Measurements from ENCODE around the gene IGF2BP3. TPM values are rescaled to one million over a fixed set of nuclear protein-coding genes. Genes with fewer than 3 reads are reported as not detected.

Gene IGF2BP3
- total RNA-seq, 1 donor from 2014 or later, result 0.38 TPM

- H3K27me3 ChIP-seq (ENCODE audit: low read depth), result peaks cover 15% of the 10 kb centered on the region
- DNase-seq, result no peak
- H3K4me3 ChIP-seq, result no peak overlapping the region
- no peaks in the 10 kb centered on the region for H3K36me3 ChIP-seq
- TF ChIP-seq, protein P1, sequence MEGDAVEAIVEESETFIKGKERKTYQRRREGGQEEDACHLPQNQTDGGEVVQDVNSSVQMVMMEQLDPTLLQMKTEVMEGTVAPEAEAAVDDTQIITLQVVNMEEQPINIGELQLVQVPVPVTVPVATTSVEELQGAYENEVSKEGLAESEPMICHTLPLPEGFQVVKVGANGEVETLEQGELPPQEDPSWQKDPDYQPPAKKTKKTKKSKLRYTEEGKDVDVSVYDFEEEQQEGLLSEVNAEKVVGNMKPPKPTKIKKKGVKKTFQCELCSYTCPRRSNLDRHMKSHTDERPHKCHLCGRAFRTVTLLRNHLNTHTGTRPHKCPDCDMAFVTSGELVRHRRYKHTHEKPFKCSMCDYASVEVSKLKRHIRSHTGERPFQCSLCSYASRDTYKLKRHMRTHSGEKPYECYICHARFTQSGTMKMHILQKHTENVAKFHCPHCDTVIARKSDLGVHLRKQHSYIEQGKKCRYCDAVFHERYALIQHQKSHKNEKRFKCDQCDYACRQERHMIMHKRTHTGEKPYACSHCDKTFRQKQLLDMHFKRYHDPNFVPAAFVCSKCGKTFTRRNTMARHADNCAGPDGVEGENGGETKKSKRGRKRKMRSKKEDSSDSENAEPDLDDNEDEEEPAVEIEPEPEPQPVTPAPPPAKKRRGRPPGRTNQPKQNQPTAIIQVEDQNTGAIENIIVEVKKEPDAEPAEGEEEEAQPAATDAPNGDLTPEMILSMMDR (IDR thresholded peaks at IDR 0.05; ENCODE audit: borderline replicate concordance), result no peak
- intact Hi-C loops (cut with micrococcal nuclease), result no loop called here
- no peak overlapping the region for H3K27ac ChIP-seq (replicated peaks)
- H3K9me3 ChIP-seq (replicated peaks), result no peaks in the 10 kb centered on the region
- H3K4me1 ChIP-seq, result peaks cover 4% of the 10 kb centered on the region
These were observed 17.4 kb upstream of the IGF2BP3 start for GRCh38 chr7:23487670-23488069.

DNA sequence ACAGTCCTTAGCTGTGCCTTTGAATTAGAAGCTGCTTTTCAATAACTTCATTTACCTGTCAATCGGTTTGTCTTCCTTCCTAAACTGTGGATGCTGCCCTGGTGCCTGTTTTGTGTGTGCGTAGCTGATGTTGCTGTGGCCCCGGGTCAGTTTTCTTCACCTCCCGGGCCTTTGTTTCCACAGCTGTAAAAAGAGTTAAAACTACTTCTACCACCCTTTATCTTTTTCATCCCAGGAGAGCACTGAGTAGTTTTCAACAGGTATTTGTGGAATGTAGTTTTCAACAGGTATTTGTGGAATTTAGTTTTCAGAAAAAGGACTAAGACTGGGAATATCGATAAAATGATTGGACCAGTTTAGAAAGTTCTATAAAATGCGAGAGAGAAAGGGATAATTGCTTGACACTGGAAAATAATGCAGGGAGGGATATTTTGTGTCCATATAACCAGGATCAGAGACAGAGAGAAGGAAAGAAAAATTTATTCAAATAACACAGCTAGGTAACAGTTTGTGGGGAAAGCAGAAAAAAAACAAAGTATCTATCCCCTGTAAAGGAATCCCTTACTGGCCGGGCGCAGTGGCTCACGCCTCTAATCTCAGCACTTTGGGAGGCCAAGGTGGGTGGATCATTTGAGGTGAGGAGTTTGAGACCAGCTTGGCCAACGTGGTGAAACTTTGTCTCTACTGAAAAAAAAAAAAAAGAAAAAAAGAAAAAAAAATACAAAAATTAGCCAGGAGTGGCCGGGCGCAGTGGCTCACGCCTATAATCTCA is 15.9 kb upstream of the IGF2BP3 start:
- DNase-seq, result no peak
- intact Hi-C loops (cut with micrococcal nuclease), result no loop called here
- TF ChIP-seq, protein P1 (IDR thresholded peaks at IDR 0.05; ENCODE audit: borderline replicate concordance), result no peak

GRCh38 chr7:23482686-23483085 is 12.4 kb upstream of the IGF2BP3 start:
- DNase-seq, result no peak
- H3K4me3 ChIP-seq, result no peak overlapping the region

More for the DNA sequence above, 15.9 kb upstream of the IGF2BP3 start:
- Histone ChIP-seq H3K27ac (replicated peaks) (no peak overlapping the region), H3K4me3 (no peak overlapping the region), H3K9me3 (replicated peaks) (no peaks in the 10 kb centered on the region), H3K4me1 (peaks cover 4% of the 10 kb centered on the region), H3K36me3 (no peaks in the 10 kb centered on the region), H3K27me3 (ENCODE audit: low read depth) (peaks cover 30% of the 10 kb centered on the region)

DNA sequence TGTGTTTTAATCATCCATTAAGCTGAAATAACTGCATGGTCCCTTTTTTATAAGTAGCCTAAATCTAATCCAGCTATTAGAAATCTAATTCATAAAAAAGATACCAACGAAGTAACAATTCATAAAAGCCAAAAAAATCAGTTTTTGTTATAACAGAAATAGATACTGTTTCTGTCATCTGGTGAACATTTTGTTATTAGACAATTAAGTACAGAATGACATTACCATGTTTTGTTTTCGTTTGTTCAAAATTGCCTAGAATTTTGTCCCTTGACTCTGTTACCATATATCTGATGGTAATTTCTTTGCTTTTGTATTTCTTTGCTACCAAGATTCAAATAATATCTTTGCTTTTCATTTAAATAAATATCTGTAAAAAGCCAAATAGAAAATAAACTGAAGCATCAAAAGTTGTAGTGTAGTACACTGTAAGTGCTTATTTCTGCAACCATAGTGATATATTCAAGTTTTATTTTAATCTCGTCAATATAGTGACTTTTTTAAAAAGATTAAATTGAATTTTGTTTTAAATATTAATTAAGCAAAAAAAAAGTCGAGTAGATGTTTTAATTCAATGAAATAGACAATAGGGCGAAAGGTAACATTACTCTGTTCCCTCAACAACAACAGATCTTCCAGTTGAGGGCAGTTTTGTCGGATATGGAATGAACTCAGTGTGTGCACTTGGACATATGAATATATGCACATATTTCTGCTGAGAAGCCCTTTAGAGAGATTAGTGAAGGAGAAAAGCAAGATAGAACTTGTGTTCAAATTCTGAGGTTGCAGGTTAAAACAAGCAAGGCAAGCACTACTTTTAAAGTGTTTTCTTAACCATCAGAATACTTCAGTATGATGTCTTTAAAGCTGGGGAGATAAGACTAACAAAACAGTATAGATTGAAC is 7.9 kb upstream of the IGF2BP3 start:
- Histone ChIP-seq H3K27me3 (ENCODE audit: low read depth) (peaks cover 100% of the 10 kb centered on the region), H3K36me3 (no peaks in the 10 kb centered on the region), H3K27ac (replicated peaks) (no peak overlapping the region), H3K4me3 (no peak overlapping the region), H3K9me3 (replicated peaks) (no peaks in the 10 kb centered on the region), H3K4me1 (peaks cover 13% of the 10 kb centered on the region)
- intact Hi-C loops (cut with micrococcal nuclease), result no loop called here
- no peak for DNase-seq
- TF ChIP-seq, protein P1 (IDR thresholded peaks at IDR 0.05; ENCODE audit: borderline replicate concordance), result no peak

More at GRCh38 chr7:23482686-23483085, 12.4 kb upstream of the IGF2BP3 start:
- no peaks in the 10 kb centered on the region for H3K4me1 ChIP-seq
- H3K27ac ChIP-seq (replicated peaks), result no peak overlapping the region
- no peaks in the 10 kb centered on the region for H3K36me3 ChIP-seq
- intact Hi-C loops (cut with micrococcal nuclease), result no loop called here
- H3K9me3 ChIP-seq (replicated peaks), result no peaks in the 10 kb centered on the region
- TF ChIP-seq, protein P1 (IDR thresholded peaks at IDR 0.05; ENCODE audit: borderline replicate concordance), result no peak
- H3K27me3 ChIP-seq (ENCODE audit: low read depth), result peaks cover 65% of the 10 kb centered on the region

DNA sequence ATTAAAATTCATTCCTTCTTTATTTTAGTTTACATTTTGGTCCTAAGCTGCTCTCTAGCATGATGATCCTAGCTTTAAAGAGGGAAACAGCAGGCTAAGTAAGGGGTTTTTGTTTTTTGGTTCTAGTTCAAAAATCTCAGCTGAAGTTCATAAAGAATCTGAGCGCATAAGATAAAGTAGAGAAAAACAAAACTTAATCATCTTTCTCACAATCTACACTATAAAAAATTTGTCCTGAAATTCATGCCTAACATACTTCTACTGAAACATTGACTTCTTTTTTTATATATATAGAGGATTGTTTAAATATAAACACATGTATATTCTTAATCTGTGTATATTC is 6.8 kb upstream of the IGF2BP3 start:
- intact Hi-C loops (cut with micrococcal nuclease), result no loop called here
- no peak for DNase-seq
- peaks cover 13% of the 10 kb centered on the region for H3K4me1 ChIP-seq
- TF ChIP-seq, protein P1 (IDR thresholded peaks at IDR 0.05; ENCODE audit: borderline replicate concordance), result no peak
- H3K4me3 ChIP-seq, result no peak overlapping the region
- no peaks in the 10 kb centered on the region for H3K9me3 ChIP-seq (replicated peaks)
- H3K27me3 ChIP-seq (ENCODE audit: low read depth), result peaks cover 100% of the 10 kb centered on the region
- H3K27ac ChIP-seq (replicated peaks), result no peak overlapping the region
- H3K36me3 ChIP-seq, result no peaks in the 10 kb centered on the region
